ENCODE measurements around the gene G6PC3. TPM values are rescaled to one million over a fixed set of nuclear protein-coding genes. Genes with fewer than 3 reads are reported as not detected.
"Not testable (repeated sequence)": the region's sequence is repeated elsewhere in the genome, so short reads cannot be mapped to it uniquely, and the experiment has no call there.

Gene G6PC3
- total RNA-seq, 2 donors from 2014 or later: 88.8 to 129 TPM

DNA sequence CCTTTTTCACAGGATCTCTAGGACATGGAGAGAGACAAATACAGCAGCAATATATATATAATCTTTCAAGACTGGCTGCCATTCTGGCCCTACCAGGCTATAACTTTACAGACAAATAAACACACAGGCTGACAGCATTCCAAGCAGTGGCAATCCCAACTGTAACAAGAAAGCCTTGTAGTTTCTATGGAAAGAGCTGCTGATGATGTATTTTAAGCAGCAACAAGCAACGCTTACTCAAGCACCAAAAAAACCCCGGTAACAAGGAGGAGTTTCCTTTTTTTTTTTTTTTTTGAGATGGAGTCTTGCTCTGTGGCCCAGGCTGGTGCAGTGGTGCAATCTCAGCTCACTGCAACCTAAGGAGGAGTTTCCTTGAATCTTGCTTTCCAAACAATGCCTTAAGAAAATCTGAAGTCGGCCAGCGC lies 27.3 kb upstream of the G6PC3 start:
- Mint-ChIP-seq H3K9me3 (no peaks in the 10 kb centered on the region), H3K27ac (peak overlapping the region; percentile 29), H3K4me3 (no peak overlapping the region), H3K27me3 (ENCODE audit: insufficient read depth) (no peaks in the 10 kb centered on the region), H3K4me1 (peaks cover 2% of the 10 kb centered on the region), H3K36me3 (ENCODE audit: low read depth) (peaks cover 44% of the 10 kb centered on the region)
- Histone ChIP-seq H3K27ac (ENCODE audit: low read depth, low read length) (no peak overlapping the region), H3K27me3 (ENCODE audit: control insufficient read depth, insufficient read depth, low read length, poor library complexity, severe bottlenecking) (no peaks in the 10 kb centered on the region), H3K4me1 (ENCODE audit: control insufficient read depth, insufficient read depth, low read length) (no peaks in the 10 kb centered on the region), H3K9ac (ENCODE audit: extremely low read depth, low read length, poor library complexity, severe bottlenecking) (no peak overlapping the region), H3K36me3 (ENCODE audit: control insufficient read depth, insufficient read depth, low read length) (peaks cover 49% of the 10 kb centered on the region), H3K4me3 (ENCODE audit: low read length) (no peak overlapping the region), H3K9me3 (ENCODE audit: control insufficient read depth, low read length) (no peaks in the 10 kb centered on the region)
- TF ChIP-seq CTCF (conservative IDR thresholded peaks at IDR 0.05): no peak
- 91 to 100% methylated on average over 3 to 4 of the region's 4 CpGs for WGBS, 2 experiments (ENCODE audit: insufficient coverage in 1 of 2, insufficient read length in 1 of 2)
- DNase-seq: no peak

- H3K9me3 Mint-ChIP-seq: no peaks in the 10 kb centered on the region
- peaks cover 50% of the 10 kb centered on the region for H3K36me3 ChIP-seq (ENCODE audit: control insufficient read depth, insufficient read depth, low read length)
- no peak overlapping the region for H3K4me3 ChIP-seq (ENCODE audit: low read length)
- H3K4me1 ChIP-seq (ENCODE audit: control insufficient read depth, insufficient read depth, low read length): no peaks in the 10 kb centered on the region
- H3K27me3 ChIP-seq (ENCODE audit: control insufficient read depth, insufficient read depth, low read length, poor library complexity, severe bottlenecking): no peaks in the 10 kb centered on the region
- H3K27me3 Mint-ChIP-seq (ENCODE audit: insufficient read depth): no peaks in the 10 kb centered on the region
- H3K9me3 ChIP-seq (ENCODE audit: control insufficient read depth, low read length): no peaks in the 10 kb centered on the region
- H3K4me3 Mint-ChIP-seq: no peak overlapping the region
- 86 to 100% methylated on average over 1 of the region's 1 CpG for WGBS, 2 experiments (ENCODE audit: insufficient coverage in 1 of 2, insufficient read length in 1 of 2)
- DNase-seq: no peak
- no peak overlapping the region for H3K9ac ChIP-seq (ENCODE audit: extremely low read depth, low read length, poor library complexity, severe bottlenecking)
- peaks cover 2% of the 10 kb centered on the region for H3K4me1 Mint-ChIP-seq
- peak overlapping the region; percentile 5 for H3K27ac ChIP-seq (ENCODE audit: low read depth, low read length)
- TF ChIP-seq CTCF (conservative IDR thresholded peaks at IDR 0.05): no peak
- no peak overlapping the region for H3K27ac Mint-ChIP-seq
- peaks cover 44% of the 10 kb centered on the region for H3K36me3 Mint-ChIP-seq (ENCODE audit: low read depth)
Observed at GRCh38 chr17:44044071-44044470, 26.5 kb upstream of the G6PC3 start.

GRCh38 chr17:44045486-44045885 lies 25.0 kb upstream of the G6PC3 start:
- Histone ChIP-seq H3K9ac (ENCODE audit: extremely low read depth, low read length, poor library complexity, severe bottlenecking) (no peak overlapping the region), H3K27ac (ENCODE audit: low read depth, low read length) (no peak overlapping the region), H3K4me3 (ENCODE audit: low read length) (no peak overlapping the region), H3K9me3 (ENCODE audit: control insufficient read depth, low read length) (no peaks in the 10 kb centered on the region), H3K4me1 (ENCODE audit: control insufficient read depth, insufficient read depth, low read length) (no peaks in the 10 kb centered on the region), H3K36me3 (ENCODE audit: control insufficient read depth, insufficient read depth, low read length) (peaks cover 54% of the 10 kb centered on the region), H3K27me3 (ENCODE audit: control insufficient read depth, insufficient read depth, low read length, poor library complexity, severe bottlenecking) (no peaks in the 10 kb centered on the region)
- no peak overlapping the region for H3K27ac Mint-ChIP-seq
- DNase-seq: no peak
- TF ChIP-seq CTCF (conservative IDR thresholded peaks at IDR 0.05): no peak
- 85 to 93% methylated on average over 3 to 4 of the region's 4 CpGs for WGBS, 2 experiments (ENCODE audit: insufficient coverage in 1 of 2, insufficient read length in 1 of 2)
- no peak overlapping the region for H3K4me3 Mint-ChIP-seq
- no peaks in the 10 kb centered on the region for H3K27me3 Mint-ChIP-seq (ENCODE audit: insufficient read depth)
- H3K4me1 Mint-ChIP-seq: peaks cover 2% of the 10 kb centered on the region
- peaks cover 45% of the 10 kb centered on the region for H3K36me3 Mint-ChIP-seq (ENCODE audit: low read depth)
- H3K9me3 Mint-ChIP-seq: no peaks in the 10 kb centered on the region

GRCh38 chr17:44046893-44047292 lies 23.6 kb upstream of the G6PC3 start:
- not testable (repeated sequence) for H3K4me1 Mint-ChIP-seq; H3K4me3 ChIP-seq (ENCODE audit: low read length); H3K9me3 ChIP-seq (ENCODE audit: control insufficient read depth, low read length); H3K27me3 ChIP-seq (ENCODE audit: control insufficient read depth, insufficient read depth, low read length, poor library complexity, severe bottlenecking); H3K9me3 Mint-ChIP-seq; DNase-seq; H3K9ac ChIP-seq (ENCODE audit: extremely low read depth, low read length, poor library complexity, severe bottlenecking); H3K27ac Mint-ChIP-seq; H3K27me3 Mint-ChIP-seq (ENCODE audit: insufficient read depth); H3K4me1 ChIP-seq (ENCODE audit: control insufficient read depth, insufficient read depth, low read length); H3K4me3 Mint-ChIP-seq; H3K27ac ChIP-seq (ENCODE audit: low read depth, low read length)
- peaks cover 65% of the 10 kb centered on the region for H3K36me3 ChIP-seq (ENCODE audit: control insufficient read depth, insufficient read depth, low read length)
- 96 to 98% methylated on average over 6 to 7 of the region's 7 CpGs for WGBS, 2 experiments (ENCODE audit: insufficient coverage in 1 of 2, insufficient read length in 1 of 2)
- peaks cover 54% of the 10 kb centered on the region for H3K36me3 Mint-ChIP-seq (ENCODE audit: low read depth)
